Measurements from ENCODE around the gene ACADS. TPM values are rescaled to one million over a fixed set of nuclear protein-coding genes. Genes with fewer than 3 reads are reported as not detected.

ACADS gene
- total RNA-seq, 4 donors from 2014 or later, result 40.8 to 85.9 (median 65.1) TPM

GRCh38 chr12:120767071-120768024 lies 41.7 kb downstream of the ACADS start:
- Histone ChIP-seq H3K36me3 (peaks cover 0 to 5% of the 10 kb centered on the region in 2 donors), H3K9me3 (no peaks in the 10 kb centered on the region), H3K4me3 (replicated peaks in 1 of 3) (no peak overlapping the region), H3K27me3 (no peaks in the 10 kb centered on the region), H3K4me1 (peaks cover 40 to 41% of the 10 kb centered on the region in 2 donors), H3K27ac (peak overlapping the region; percentile 82 to 99 (median 86))
- TF ChIP-seq CTCF (IDR thresholded peaks at IDR 0.05) (peak in 1 of 6 experiments; percentile 5), POLR2A (IDR thresholded peaks at IDR 0.05) (peak in 1 of 2 donors; percentile 40)
- 43 to 45% methylated on average over 11 of the region's 11 CpGs for WGBS, 2 donors
- intact Hi-C loops (cut with DNase I), result no loop called here
- peak; percentile 79 to 81 for DNase-seq

- H3K27me3 ChIP-seq, result no peaks in the 10 kb centered on the region
- no peak overlapping the region for H3K4me3 ChIP-seq (replicated peaks in 1 of 3)
- H3K9me3 ChIP-seq, result no peaks in the 10 kb centered on the region
- no peaks in the 10 kb centered on the region for H3K36me3 ChIP-seq
- peak overlapping the region in 1 of 3 donors; percentile 99 for H3K27ac ChIP-seq
- TF ChIP-seq POLR2A (IDR thresholded peaks at IDR 0.05), result no peak
- no peak for TF ChIP-seq CTCF (IDR thresholded peaks at IDR 0.05)
- H3K4me1 ChIP-seq, result peaks cover 39 to 49% of the 10 kb centered on the region in 2 donors
- WGBS, 2 donors, result 88 to 92% methylated on average over 11 of the region's 11 CpGs
- DNase-seq, result no peak
- intact Hi-C loops (cut with DNase I), result no loop called here
Measured at GRCh38 chr12:120771097-120771496, 45.5 kb downstream of the ACADS start.

GRCh38 chr12:120774169-120774916 lies 48.7 kb downstream of the ACADS start:
- H3K27ac ChIP-seq, result no peak overlapping the region
- intact Hi-C loops (cut with DNase I), result no loop called here
- H3K4me3 ChIP-seq (replicated peaks in 1 of 3), result no peak overlapping the region
- no peaks in the 10 kb centered on the region for H3K27me3 ChIP-seq
- no peak for DNase-seq
- 92% methylated on average over 7 of the region's 7 CpGs for WGBS, 2 donors
- peaks cover 28 to 31% of the 10 kb centered on the region in 2 donors for H3K4me1 ChIP-seq
- no peaks in the 10 kb centered on the region for H3K36me3 ChIP-seq
- TF ChIP-seq CTCF (IDR thresholded peaks at IDR 0.05) (no peak), POLR2A (IDR thresholded peaks at IDR 0.05) (no peak)
- no peaks in the 10 kb centered on the region for H3K9me3 ChIP-seq

- H3K27ac ChIP-seq, result peak overlapping the region; percentile 31 to 86 (median 56)
- intact Hi-C loops (cut with DNase I), result no loop called here
- TF ChIP-seq POLR2A (IDR thresholded peaks at IDR 0.05) (peak in 1 of 2 donors; percentile 14), CTCF (IDR thresholded peaks at IDR 0.05) (peak in 5 of 6 experiments; percentile 7 to 37 (median 24))
- peaks cover 27 to 31% of the 10 kb centered on the region in 2 donors for H3K4me1 ChIP-seq
- H3K36me3 ChIP-seq, result no peaks in the 10 kb centered on the region
- peak in 1 of 2 donors; percentile 23 for DNase-seq
- H3K27me3 ChIP-seq, result no peaks in the 10 kb centered on the region
- WGBS, 2 donors, result 64 to 73% methylated on average over 7 of the region's 7 CpGs
- H3K9me3 ChIP-seq, result no peaks in the 10 kb centered on the region
- H3K4me3 ChIP-seq (replicated peaks in 1 of 3), result no peak overlapping the region
Measured at GRCh38 chr12:120775862-120776552, 50.4 kb downstream of the ACADS start.

All from thyroid gland (tissue), 4 donors.